ENCODE measurements around the gene ENTPD8. TPM values are rescaled to one million over a fixed set of nuclear protein-coding genes. Genes with fewer than 3 reads are reported as not detected.
A peak's percentile ranks its signal among the peaks of the same experiment; 100 is the strongest.

ENTPD8 gene
- total RNA-seq, 1 donor from 2014 or later, result not detected

DNA sequence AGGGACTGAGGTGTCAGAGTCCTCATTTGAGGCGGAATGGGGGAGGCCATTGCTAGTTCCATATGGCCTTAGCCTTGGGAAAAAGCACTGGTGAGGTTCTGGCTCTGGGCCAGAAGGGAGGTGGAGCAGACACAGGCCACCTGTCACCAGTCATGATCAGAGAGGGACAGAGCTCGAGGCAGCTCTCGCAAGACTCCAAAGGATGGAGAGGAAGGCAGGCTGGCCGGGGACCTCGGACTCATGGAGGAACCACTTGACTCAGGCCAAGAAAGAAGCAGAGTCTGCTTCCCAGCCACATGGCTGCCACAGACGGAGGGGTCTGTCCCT, 47.1 kb upstream of the ENTPD8 start:
- peaks cover 9% of the 10 kb centered on the region for H3K4me1 Mint-ChIP-seq

DNA sequence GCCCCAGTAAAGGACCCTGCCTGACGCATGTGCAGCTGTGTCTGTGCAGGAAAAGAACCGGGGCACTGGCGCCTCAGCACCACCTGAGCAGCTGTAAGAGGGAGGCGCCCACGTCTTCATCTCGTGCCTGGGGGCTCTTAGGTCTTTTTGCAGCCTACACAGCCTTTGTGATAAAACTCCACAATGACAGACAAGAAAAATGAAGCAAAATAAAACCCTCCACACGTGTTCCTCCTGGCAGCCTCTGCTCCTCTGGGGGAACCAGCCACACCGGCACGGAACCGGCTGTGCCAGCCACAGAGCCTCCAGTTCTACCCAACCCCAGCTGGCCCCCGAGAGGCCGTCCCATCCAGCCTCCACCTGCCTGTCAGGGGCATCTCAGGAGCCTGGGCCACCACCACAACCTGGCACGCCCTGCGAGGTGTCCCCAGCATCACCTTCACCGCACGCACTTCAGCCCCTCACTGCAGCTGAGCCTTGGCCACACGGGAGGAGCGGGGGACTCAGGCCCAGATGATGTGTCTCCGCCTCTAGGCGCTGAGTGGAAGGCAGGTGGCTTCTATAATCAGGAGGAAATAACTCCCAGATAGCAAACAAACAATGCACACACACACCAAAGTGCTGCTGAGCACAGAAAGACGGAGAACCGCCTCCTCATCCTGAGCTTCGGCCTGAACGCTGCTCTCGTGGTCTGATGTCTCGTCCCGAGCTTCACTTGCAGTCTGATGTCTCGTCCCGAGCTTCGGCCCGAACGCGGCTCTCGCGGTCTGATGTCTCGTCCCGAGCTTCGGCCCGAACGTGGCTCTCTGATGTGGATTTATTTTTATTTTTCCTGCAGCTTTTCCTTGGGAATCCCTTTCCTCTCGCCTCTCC, 46.5 kb upstream of the ENTPD8 start:
- H3K9me3 Mint-ChIP-seq, result peaks cover 5% of the 10 kb centered on the region
- TF ChIP-seq EZH2 (IDR thresholded peaks at IDR 0.05), result no peak
- TF ChIP-seq, protein P1, sequence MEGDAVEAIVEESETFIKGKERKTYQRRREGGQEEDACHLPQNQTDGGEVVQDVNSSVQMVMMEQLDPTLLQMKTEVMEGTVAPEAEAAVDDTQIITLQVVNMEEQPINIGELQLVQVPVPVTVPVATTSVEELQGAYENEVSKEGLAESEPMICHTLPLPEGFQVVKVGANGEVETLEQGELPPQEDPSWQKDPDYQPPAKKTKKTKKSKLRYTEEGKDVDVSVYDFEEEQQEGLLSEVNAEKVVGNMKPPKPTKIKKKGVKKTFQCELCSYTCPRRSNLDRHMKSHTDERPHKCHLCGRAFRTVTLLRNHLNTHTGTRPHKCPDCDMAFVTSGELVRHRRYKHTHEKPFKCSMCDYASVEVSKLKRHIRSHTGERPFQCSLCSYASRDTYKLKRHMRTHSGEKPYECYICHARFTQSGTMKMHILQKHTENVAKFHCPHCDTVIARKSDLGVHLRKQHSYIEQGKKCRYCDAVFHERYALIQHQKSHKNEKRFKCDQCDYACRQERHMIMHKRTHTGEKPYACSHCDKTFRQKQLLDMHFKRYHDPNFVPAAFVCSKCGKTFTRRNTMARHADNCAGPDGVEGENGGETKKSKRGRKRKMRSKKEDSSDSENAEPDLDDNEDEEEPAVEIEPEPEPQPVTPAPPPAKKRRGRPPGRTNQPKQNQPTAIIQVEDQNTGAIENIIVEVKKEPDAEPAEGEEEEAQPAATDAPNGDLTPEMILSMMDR (IDR thresholded peaks at IDR 0.05), result no peak
- no peak for TF ChIP-seq EZH2phosphoT487 (IDR thresholded peaks at IDR 0.05)
- Histone ChIP-seq H3K4me2 (no peak overlapping the region), H3K27me3 (no peaks in the 10 kb centered on the region), H3F3A (ENCODE audit: low read depth) (no peaks in the 10 kb centered on the region), H2AFZ (replicated peaks) (no peak overlapping the region), H3K9ac (no peak overlapping the region), H3K79me2 (ENCODE audit: low read depth) (no peaks in the 10 kb centered on the region), H3K9me3 (ENCODE audit: low read depth) (no peaks in the 10 kb centered on the region), H3K27ac (no peak overlapping the region), H3K4me1 (no peaks in the 10 kb centered on the region), H3K4me3 (no peak overlapping the region), H4K20me1 (ENCODE audit: low read depth) (no peaks in the 10 kb centered on the region), H3K36me3 (no peaks in the 10 kb centered on the region)
- H3K4me3 Mint-ChIP-seq, result no peak overlapping the region
- H3K27me3 Mint-ChIP-seq (ENCODE audit: insufficient read depth, low read depth), result peaks cover 2% of the 10 kb centered on the region
- DNase-seq (ENCODE audit: low spot score), result no peak
- peaks cover 4% of the 10 kb centered on the region for H3K36me3 Mint-ChIP-seq
- peak overlapping the region; percentile 16 for H3K27ac Mint-ChIP-seq
- peaks cover 9% of the 10 kb centered on the region for H3K4me1 Mint-ChIP-seq

More for the DNA sequence above, 47.1 kb upstream of the ENTPD8 start:
- Mint-ChIP-seq H3K36me3 (peaks cover 4% of the 10 kb centered on the region), H3K9me3 (peaks cover 5% of the 10 kb centered on the region), H3K4me3 (no peak overlapping the region), H3K27ac (peak overlapping the region; percentile 16), H3K27me3 (ENCODE audit: insufficient read depth, low read depth) (peaks cover 2% of the 10 kb centered on the region)
- TF ChIP-seq, protein P1 (IDR thresholded peaks at IDR 0.05), result no peak
- no peak for TF ChIP-seq EZH2 (IDR thresholded peaks at IDR 0.05)
- TF ChIP-seq EZH2phosphoT487 (IDR thresholded peaks at IDR 0.05), result no peak
- H3K4me2 ChIP-seq, result no peak overlapping the region
- no peaks in the 10 kb centered on the region for H3K79me2 ChIP-seq (ENCODE audit: low read depth)
- no peaks in the 10 kb centered on the region for H4K20me1 ChIP-seq (ENCODE audit: low read depth)
- no peak overlapping the region for H2AFZ ChIP-seq (replicated peaks)
- H3K36me3 ChIP-seq, result no peaks in the 10 kb centered on the region
- H3K9ac ChIP-seq, result no peak overlapping the region
- no peak for DNase-seq (ENCODE audit: low spot score)
- no peaks in the 10 kb centered on the region for H3K9me3 ChIP-seq (ENCODE audit: low read depth)
- H3F3A ChIP-seq (ENCODE audit: low read depth), result no peaks in the 10 kb centered on the region
- no peak overlapping the region for H3K27ac ChIP-seq
- H3K4me1 ChIP-seq, result no peaks in the 10 kb centered on the region
- no peaks in the 10 kb centered on the region for H3K27me3 ChIP-seq
- H3K4me3 ChIP-seq, result no peak overlapping the region

DNA sequence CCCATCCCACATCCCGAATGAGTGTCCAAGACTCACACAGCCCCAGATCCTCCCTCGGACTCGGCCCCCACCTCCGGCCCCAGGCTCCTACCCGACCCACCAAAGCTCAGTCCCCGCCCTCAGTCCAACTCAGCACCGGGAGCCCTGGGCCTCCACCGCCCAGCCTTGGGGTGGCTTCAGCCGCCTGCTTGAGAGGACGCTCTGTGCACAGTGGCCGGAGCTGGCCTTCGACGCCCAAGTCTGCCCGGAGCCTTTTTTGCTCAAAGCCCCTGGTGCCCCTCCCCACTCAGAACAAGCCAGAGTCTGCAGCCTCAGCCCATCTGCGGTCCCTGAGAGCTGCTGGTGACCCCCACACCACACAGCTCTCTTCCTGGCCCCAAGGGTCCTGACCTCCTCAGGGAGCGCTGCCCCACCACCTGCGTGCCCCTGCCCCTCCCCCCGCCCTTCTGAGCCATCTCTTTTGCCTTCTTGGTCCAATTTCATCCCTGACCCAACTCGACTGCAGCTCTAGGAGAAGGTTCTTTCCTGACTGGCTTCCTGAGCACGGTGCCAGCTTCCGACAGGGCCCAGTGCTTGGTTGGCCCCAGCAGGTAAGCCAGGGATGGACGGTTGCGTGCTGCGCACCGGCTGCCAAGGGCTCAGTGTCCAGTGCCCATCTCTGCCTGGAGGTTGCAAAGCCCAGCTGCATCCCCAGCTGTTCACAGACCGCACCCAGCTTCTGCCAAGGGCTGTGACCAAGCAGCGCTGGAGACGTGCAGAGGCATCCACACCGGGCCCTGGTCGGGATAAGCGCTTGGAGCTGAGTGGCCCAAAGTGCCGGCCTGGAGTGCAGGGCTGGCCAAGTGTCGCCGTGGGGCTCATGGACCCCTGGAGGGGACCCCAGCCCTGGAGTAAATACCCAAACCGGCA, 45.6 kb upstream of the ENTPD8 start:
- H3K4me1 ChIP-seq, result no peaks in the 10 kb centered on the region
- no peak overlapping the region for H3K9ac ChIP-seq
- no peaks in the 10 kb centered on the region for H3F3A ChIP-seq (ENCODE audit: low read depth)
- Mint-ChIP-seq H3K4me1 (peaks cover 14% of the 10 kb centered on the region), H3K27me3 (ENCODE audit: insufficient read depth, low read depth) (peaks cover under 1% of the 10 kb centered on the region), H3K9me3 (peaks cover 1% of the 10 kb centered on the region), H3K4me3 (peak overlapping the region; percentile 48), H3K36me3 (peaks cover under 1% of the 10 kb centered on the region), H3K27ac (peak overlapping the region; percentile 40)
- no peaks in the 10 kb centered on the region for H4K20me1 ChIP-seq (ENCODE audit: low read depth)
- no peaks in the 10 kb centered on the region for H3K79me2 ChIP-seq (ENCODE audit: low read depth)
- H3K4me2 ChIP-seq, result no peak overlapping the region
- no peaks in the 10 kb centered on the region for H3K36me3 ChIP-seq
- no peak overlapping the region for H2AFZ ChIP-seq (replicated peaks)
- TF ChIP-seq EZH2 (IDR thresholded peaks at IDR 0.05), result no peak
- H3K27ac ChIP-seq, result no peak overlapping the region
- no peak overlapping the region for H3K4me3 ChIP-seq
- H3K9me3 ChIP-seq (ENCODE audit: low read depth), result no peaks in the 10 kb centered on the region
- DNase-seq (ENCODE audit: low spot score), result no peak
- H3K27me3 ChIP-seq, result no peaks in the 10 kb centered on the region

Measured in neural progenitor cell (in vitro differentiated cells).